HepG2 (cell line): Measurements from ENCODE around the gene JAG1. TPM values are rescaled to one million over a fixed set of nuclear protein-coding genes. Genes with fewer than 3 reads are reported as not detected.

Source experiments
- CBX2 ChIP-seq, 2 experiments: fragments of 200-600 bp in 1 of 2; sonication (generic); formaldehyde crosslinking in 1 of 2; IDR thresholded peaks; 2 replicates each; pipeline versions ENCODE4 v1.7.0 to v1.8.1; 2018 to 2022; ENCODE audit warnings: low read depth in 2 of 2, low read length in 1 of 2, mild to moderate bottlenecking in 1 of 2, missing genetic modification reagents in 1 of 2
- CENPX ChIP-seq: sonication (generic); formaldehyde crosslinking; IDR thresholded peaks from 2 replicates; pipeline ENCODE4 v1.9.0; 2021; ENCODE audit warnings: mild to moderate bottlenecking, missing genetic modification reagents, moderate library complexity
- RCOR2 ChIP-seq: IDR thresholded peaks from 2 replicates; pipeline ENCODE4 v1.6.1; 2016; ENCODE audit warnings: missing biosample characterization, missing genetic modification reagents
- SIN3A ChIP-seq: IDR thresholded peaks from 2 replicates; pipeline ENCODE4 v1.6.1; 2011; ENCODE audit warnings: low read depth, mild to moderate bottlenecking, control low read depth, low read length, borderline replicate concordance
- TCF12 ChIP-seq, 2 experiments: fragments of 450-650 bp in 1 of 2; sonication (generic) in 1 of 2; formaldehyde crosslinking in 1 of 2; IDR thresholded peaks; 2 replicates each; pipeline versions ENCODE4 v1.6.1 to v1.8.0; 2017 to 2022; ENCODE audit warnings: antibody characterized with exemption in 1 of 2, mild to moderate bottlenecking in 1 of 2, missing genetic modification reagents in 1 of 2, moderate library complexity in 1 of 2
- ZNF251 ChIP-seq: sonication (generic); formaldehyde crosslinking; IDR thresholded peaks from 2 replicates; pipeline ENCODE4 v1.9.0; 2021; ENCODE audit warnings: mild to moderate bottlenecking, missing genetic modification reagents
- polyA plus RNA-seq, 8 experiments: library from polyadenylated mRNA; depleted of rRNA in 3 of 8; stranded (reverse) in 7 of 8; unstranded in 1 of 8; fragments of >200 nt; fragmentation: Illumina TruSeq in 4 of 8; extraction: Trizol in 4 of 8; gene quantifications; 2 replicates each; pipeline versions ENCODE4 v1.2.1 to v1.2.3, GENCODE V29; 2011 to 2016; ENCODE audit warnings: low read depth in 4 of 8, missing spikeins in 1 of 8, mixed read lengths in 1 of 8; ENCODE audit not compliant: insufficient read depth in 1 of 8
- total RNA-seq, 5 experiments: library from RNA; depleted of rRNA; stranded (reverse); fragments of >200 nt; fragmentation: Illumina TruSeq; extraction: Trizol; gene quantifications; 2 replicates each; pipeline ENCODE4 v1.2.3, GENCODE V29; 2016; ENCODE audit warnings: low read depth in 1 of 5
- TF ChIP-seq, protein P1 (sequence below): sonication (generic); formaldehyde crosslinking; IDR thresholded peaks from 2 replicates; pipeline ENCODE4 v1.4.0; 2020; ENCODE audit warnings: missing genetic modification reagents
- TF ChIP-seq, protein P2 (sequence below): sonication (generic); formaldehyde crosslinking; IDR thresholded peaks from 2 replicates; pipeline ENCODE4 v1.4.0; 2020; ENCODE audit warnings: missing genetic modification reagents, borderline replicate concordance
- TF ChIP-seq, protein P3 (sequence below): sonication (generic); formaldehyde crosslinking; IDR thresholded peaks from 2 replicates; pipeline ENCODE4 v1.5.0; 2020; ENCODE audit warnings: mild to moderate bottlenecking, missing genetic modification reagents, moderate library complexity
- TF ChIP-seq, protein P4 (sequence below), 2 experiments: sonication (generic) in 1 of 2; formaldehyde crosslinking in 1 of 2; IDR thresholded peaks; 2 replicates each; pipeline versions ENCODE4 v1.4.0 to v1.6.1; 2016 to 2020; ENCODE audit warnings: borderline replicate concordance in 1 of 2, low read depth in 1 of 2, mild to moderate bottlenecking in 1 of 2, missing genetic modification reagents in 1 of 2
- TF ChIP-seq, protein P5 (sequence below): IDR thresholded peaks from 2 replicates; pipeline ENCODE4 v1.6.1; 2016; ENCODE audit warnings: low read depth, borderline replicate concordance
- TF ChIP-seq, protein P6 (sequence below): sonication (generic); formaldehyde crosslinking; IDR thresholded peaks from 2 replicates; pipeline ENCODE4 v1.8.1; 2023; ENCODE audit warnings: mild to moderate bottlenecking, missing genetic modification reagents

JAG1 gene
- total and polyA plus RNA-seq, 2 of the 13 experiments (the other 11 are each of a cell fraction or from before 2014, with no cell fraction given): 47.1 to 56.3 TPM

DNA sequence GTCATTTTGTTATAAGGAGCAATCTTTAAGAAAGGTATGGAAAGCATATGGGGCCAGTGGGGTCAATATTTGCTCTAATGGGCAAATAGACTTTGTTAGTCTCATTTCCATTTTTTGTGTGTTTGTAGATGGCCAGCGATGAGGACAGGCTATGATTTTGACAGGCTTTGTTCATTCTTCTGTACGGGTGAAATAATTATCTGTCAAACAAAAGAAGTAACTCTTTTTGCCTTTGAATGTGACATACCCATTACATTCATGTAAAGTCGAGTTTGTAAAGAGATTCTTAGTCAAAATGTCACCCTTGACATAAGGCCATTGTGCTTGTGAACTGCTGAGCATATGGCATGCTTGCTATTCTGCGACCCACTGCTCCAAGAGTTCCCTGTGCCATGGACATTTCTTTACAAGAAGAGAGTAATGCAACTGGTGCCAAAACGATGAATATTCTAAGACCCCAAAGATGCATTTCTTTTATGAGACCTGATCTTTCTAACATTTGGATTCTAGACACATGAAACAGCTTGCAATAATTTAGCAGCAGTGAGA is 38.2 kb upstream of the JAG1 start (continued):
- TF ChIP-seq, protein P1, sequence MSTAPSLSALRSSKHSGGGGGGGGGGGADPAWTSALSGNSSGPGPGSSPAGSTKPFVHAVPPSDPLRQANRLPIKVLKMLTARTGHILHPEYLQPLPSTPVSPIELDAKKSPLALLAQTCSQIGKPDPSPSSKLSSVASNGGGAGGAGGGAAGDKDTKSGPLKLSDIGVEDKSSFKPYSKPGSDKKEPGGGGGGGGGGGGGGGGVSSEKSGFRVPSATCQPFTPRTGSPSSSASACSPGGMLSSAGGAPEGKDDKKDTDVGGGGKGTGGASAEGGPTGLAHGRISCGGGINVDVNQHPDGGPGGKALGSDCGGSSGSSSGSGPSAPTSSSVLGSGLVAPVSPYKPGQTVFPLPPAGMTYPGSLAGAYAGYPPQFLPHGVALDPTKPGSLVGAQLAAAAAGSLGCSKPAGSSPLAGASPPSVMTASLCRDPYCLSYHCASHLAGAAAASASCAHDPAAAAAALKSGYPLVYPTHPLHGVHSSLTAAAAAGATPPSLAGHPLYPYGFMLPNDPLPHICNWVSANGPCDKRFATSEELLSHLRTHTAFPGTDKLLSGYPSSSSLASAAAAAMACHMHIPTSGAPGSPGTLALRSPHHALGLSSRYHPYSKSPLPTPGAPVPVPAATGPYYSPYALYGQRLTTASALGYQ (CRISPR knock-in tag): 0 out of 2 replicates have a peak, but pooled peaks have one; percentile 29
- TF ChIP-seq, protein P2, sequence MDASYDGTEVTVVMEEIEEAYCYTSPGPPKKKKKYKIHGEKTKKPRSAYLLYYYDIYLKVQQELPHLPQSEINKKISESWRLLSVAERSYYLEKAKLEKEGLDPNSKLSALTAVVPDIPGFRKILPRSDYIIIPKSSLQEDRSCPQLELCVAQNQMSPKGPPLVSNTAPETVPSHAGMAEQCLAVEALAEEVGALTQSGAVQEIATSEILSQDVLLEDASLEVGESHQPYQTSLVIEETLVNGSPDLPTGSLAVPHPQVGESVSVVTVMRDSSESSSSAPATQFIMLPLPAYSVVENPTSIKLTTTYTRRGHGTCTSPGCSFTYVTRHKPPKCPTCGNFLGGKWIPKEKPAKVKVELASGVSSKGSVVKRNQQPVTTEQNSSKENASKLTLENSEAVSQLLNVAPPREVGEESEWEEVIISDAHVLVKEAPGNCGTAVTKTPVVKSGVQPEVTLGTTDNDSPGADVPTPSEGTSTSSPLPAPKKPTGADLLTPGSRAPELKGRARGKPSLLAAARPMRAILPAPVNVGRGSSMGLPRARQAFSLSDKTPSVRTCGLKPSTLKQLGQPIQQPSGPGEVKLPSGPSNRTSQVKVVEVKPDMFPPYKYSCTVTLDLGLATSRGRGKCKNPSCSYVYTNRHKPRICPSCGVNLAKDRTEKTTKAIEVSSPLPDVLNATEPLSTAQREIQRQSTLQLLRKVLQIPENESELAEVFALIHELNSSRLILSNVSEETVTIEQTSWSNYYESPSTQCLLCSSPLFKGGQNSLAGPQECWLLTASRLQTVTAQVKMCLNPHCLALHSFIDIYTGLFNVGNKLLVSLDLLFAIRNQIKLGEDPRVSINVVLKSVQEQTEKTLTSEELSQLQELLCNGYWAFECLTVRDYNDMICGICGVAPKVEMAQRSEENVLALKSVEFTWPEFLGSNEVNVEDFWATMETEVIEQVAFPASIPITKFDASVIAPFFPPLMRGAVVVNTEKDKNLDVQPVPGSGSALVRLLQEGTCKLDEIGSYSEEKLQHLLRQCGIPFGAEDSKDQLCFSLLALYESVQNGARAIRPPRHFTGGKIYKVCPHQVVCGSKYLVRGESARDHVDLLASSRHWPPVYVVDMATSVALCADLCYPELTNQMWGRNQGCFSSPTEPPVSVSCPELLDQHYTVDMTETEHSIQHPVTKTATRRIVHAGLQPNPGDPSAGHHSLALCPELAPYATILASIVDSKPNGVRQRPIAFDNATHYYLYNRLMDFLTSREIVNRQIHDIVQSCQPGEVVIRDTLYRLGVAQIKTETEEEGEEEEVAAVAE (CRISPR knock-in tag): no peak
- TF ChIP-seq, protein P3, sequence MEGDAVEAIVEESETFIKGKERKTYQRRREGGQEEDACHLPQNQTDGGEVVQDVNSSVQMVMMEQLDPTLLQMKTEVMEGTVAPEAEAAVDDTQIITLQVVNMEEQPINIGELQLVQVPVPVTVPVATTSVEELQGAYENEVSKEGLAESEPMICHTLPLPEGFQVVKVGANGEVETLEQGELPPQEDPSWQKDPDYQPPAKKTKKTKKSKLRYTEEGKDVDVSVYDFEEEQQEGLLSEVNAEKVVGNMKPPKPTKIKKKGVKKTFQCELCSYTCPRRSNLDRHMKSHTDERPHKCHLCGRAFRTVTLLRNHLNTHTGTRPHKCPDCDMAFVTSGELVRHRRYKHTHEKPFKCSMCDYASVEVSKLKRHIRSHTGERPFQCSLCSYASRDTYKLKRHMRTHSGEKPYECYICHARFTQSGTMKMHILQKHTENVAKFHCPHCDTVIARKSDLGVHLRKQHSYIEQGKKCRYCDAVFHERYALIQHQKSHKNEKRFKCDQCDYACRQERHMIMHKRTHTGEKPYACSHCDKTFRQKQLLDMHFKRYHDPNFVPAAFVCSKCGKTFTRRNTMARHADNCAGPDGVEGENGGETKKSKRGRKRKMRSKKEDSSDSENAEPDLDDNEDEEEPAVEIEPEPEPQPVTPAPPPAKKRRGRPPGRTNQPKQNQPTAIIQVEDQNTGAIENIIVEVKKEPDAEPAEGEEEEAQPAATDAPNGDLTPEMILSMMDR (CRISPR knock-in tag): no peak
- TF ChIP-seq, protein P4, sequence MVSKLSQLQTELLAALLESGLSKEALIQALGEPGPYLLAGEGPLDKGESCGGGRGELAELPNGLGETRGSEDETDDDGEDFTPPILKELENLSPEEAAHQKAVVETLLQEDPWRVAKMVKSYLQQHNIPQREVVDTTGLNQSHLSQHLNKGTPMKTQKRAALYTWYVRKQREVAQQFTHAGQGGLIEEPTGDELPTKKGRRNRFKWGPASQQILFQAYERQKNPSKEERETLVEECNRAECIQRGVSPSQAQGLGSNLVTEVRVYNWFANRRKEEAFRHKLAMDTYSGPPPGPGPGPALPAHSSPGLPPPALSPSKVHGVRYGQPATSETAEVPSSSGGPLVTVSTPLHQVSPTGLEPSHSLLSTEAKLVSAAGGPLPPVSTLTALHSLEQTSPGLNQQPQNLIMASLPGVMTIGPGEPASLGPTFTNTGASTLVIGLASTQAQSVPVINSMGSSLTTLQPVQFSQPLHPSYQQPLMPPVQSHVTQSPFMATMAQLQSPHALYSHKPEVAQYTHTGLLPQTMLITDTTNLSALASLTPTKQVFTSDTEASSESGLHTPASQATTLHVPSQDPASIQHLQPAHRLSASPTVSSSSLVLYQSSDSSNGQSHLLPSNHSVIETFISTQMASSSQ (IDR thresholded peaks at IDR 0.05; ENCODE audit: low read depth): 0 out of 2 replicates have a peak, but pooled peaks have one; percentile 16
- TF ChIP-seq, protein P4 (CRISPR knock-in tag; IDR thresholded peaks at IDR 0.05; ENCODE audit: borderline replicate concordance): no peak
- TF ChIP-seq, protein P5, sequence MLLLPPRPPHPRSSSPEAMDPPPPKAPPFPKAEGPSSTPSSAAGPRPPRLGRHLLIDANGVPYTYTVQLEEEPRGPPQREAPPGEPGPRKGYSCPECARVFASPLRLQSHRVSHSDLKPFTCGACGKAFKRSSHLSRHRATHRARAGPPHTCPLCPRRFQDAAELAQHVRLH: no peak
- no peak for TF ChIP-seq SIN3A
- TF ChIP-seq, protein P6, sequence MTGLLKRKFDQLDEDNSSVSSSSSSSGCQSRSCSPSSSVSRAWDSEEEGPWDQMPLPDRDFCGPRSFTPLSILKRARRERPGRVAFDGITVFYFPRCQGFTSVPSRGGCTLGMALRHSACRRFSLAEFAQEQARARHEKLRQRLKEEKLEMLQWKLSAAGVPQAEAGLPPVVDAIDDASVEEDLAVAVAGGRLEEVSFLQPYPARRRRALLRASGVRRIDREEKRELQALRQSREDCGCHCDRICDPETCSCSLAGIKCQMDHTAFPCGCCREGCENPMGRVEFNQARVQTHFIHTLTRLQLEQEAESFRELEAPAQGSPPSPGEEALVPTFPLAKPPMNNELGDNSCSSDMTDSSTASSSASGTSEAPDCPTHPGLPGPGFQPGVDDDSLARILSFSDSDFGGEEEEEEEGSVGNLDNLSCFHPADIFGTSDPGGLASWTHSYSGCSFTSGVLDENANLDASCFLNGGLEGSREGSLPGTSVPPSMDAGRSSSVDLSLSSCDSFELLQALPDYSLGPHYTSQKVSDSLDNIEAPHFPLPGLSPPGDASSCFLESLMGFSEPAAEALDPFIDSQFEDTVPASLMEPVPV (CRISPR knock-in tag): no peak
- no peak for TF ChIP-seq CENPX (CRISPR knock-in tag)
- TF ChIP-seq CBX2 (IDR thresholded peaks at IDR 0.05; ENCODE audit: low read depth, low read length): no peak
- TF ChIP-seq CBX2 (CRISPR knock-in tag; IDR thresholded peaks at IDR 0.05; ENCODE audit: low read depth): no peak
- no peak for TF ChIP-seq TCF12 (IDR thresholded peaks at IDR 0.05)
- no peak for TF ChIP-seq TCF12 (CRISPR knock-in tag; IDR thresholded peaks at IDR 0.05)
- TF ChIP-seq ZNF251 (CRISPR knock-in tag): no peak
- TF ChIP-seq RCOR2 (CRISPR knock-in tag): peak; percentile 52; the same call in 1 of the 2 replicates
